ENCODE data around the gene BTRC. TPM values are rescaled to one million over a fixed set of nuclear protein-coding genes. Genes with fewer than 3 reads are reported as not detected.

The BTRC gene
- total RNA-seq: 10 to 100 TPM; 23.3 to 23.8 TPM
- 10 to 100 TPM in 1 of 3 donors, 1 to 10 TPM in 2; 7.9 to 11.0 (median 8.6) TPM for polyA plus RNA-seq
- total RNA-seq: 21.2 to 45.7 (median 33.2) reads per million in 6 experiments

DNA sequence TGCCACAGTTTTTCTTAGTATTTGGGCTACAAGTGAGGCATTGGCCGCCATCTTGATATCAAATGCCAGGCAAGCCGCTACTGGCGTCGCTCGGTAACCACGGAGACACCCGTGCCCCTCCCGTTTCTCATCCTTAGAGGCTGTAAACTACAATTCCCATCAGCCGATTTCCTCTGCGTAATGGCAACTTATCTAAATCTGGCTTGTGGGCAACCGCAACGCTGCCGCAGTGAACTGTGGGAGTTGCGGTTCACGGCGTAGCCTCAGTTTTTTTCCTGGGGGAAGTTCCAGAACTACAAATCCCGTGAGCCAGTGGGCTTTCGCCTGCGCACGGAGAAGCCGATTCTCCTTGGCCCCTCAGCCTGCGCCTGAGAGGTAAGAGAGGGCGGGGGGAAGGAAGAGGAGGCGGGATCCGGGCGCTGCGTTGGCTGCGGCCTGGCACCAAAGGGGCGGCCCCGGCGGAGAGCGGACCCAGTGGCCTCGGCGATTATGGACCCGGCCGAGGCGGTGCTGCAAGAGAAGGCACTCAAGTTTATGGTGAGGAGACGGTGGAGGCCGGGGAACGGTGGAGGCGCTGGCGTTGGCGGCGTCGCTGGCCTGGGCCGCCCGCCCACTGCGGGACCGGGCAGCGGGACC, at the start of gene BTRC:
Gene BTRC (plus strand): TSS at position 474 of the 636 bp plus-strand sequence. CDS start 16 bp downstream, at position 490.
- peak within 1 kb of the TSS; percentile 95 to 99 (median 98) for H3K27ac Mint-ChIP-seq
- POLR2A ChIA-PET: interaction anchor here (0.6 kb wide), 1 partner anchor 397 kb away, joined by 5 read pairs; no protein-coding TSS in a partner anchor
- H3K27me3 Mint-ChIP-seq: peaks cover 7 to 30% (median 14%) of the 10 kb centered on the region in 5 donors
- H3K36me3 Mint-ChIP-seq: peaks cover 0 to 8% (median 0%) of the 10 kb centered on the region in 3 donors
- H3K9me3 Mint-ChIP-seq: no peaks in the 10 kb centered on the region
- DNase-seq (peak; percentile 86 to 98 (median 97)), ATAC-seq (peak; percentile 93 to 96)
- peak within 1 kb of the TSS; percentile 94 to 100 (median 98) for H3K4me3 Mint-ChIP-seq
- peaks cover 20 to 43% (median 32%) of the 10 kb centered on the region in 4 donors for H3K4me1 Mint-ChIP-seq

DNA sequence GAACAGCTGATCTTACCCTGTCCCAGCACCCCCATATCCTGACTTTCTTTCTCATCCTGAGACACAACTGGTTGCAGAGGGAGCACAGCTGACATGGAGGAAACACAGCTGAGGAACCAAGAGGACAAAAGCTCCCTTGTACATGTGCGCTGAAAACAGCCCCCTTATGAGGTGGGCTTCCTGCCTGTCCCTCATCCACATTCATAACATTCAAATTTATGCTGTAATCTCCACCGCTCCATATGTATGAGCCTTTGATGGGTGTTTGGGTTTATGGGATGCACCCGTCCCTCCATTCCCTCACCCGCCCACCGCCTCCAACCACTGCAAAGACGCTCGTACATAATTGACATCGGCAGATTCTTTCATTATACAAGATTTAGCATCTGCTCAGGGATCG, 49.6 kb upstream of the BTRC start:
- POLR2A ChIA-PET: no interaction called here
- H3K4me1 Mint-ChIP-seq: no peaks in the 10 kb centered on the region
- no peak overlapping the region for H3K27ac Mint-ChIP-seq
- H3K27me3 Mint-ChIP-seq: peaks cover 20 to 72% (median 51%) of the 10 kb centered on the region in 5 donors
- no peaks in the 10 kb centered on the region for H3K9me3 Mint-ChIP-seq
- peaks cover 0 to 1% (median 0%) of the 10 kb centered on the region in 3 donors for H3K36me3 Mint-ChIP-seq
- no peak for DNase-seq
- no peak for ATAC-seq
- H3K4me3 Mint-ChIP-seq: no peak overlapping the region

- DNase-seq: no peak
- POLR2A ChIA-PET: no interaction called here
- Mint-ChIP-seq H3K4me3 (no peak overlapping the region), H3K9me3 (peaks cover 0 to 2% (median 0%) of the 10 kb centered on the region in 9 donors), H3K27me3 (peaks cover 21 to 75% (median 53%) of the 10 kb centered on the region in 5 donors), H3K36me3 (peaks cover 0 to 2% (median 1%) of the 10 kb centered on the region in 3 donors), H3K4me1 (peaks cover 1 to 3% (median 3%) of the 10 kb centered on the region in 4 donors), H3K27ac (no peak overlapping the region)
- no peak for ATAC-seq
Measured at GRCh38 chr10:101305320-101306241, 48.4 kb upstream of the BTRC start.

GRCh38 chr10:101308051-101308450, 45.9 kb upstream of the BTRC start:
- POLR2A ChIA-PET: no interaction called here
- H3K4me1 Mint-ChIP-seq: peaks cover 8 to 15% (median 11%) of the 10 kb centered on the region in 4 donors
- no peak for ATAC-seq
- H3K4me3 Mint-ChIP-seq: no peak overlapping the region
- no peak for DNase-seq
- peaks cover 31 to 85% (median 61%) of the 10 kb centered on the region in 5 donors for H3K27me3 Mint-ChIP-seq
- H3K9me3 Mint-ChIP-seq: peaks cover 0 to 3% (median 0%) of the 10 kb centered on the region in 9 donors
- no peak overlapping the region for H3K27ac Mint-ChIP-seq
- H3K36me3 Mint-ChIP-seq: peaks cover 0 to 4% (median 1%) of the 10 kb centered on the region in 3 donors

- DNase-seq: no peak
- H3K9me3 Mint-ChIP-seq: peaks cover 0 to 3% (median 0%) of the 10 kb centered on the region in 9 donors
- ATAC-seq: peak; percentile 54 to 74
- peaks cover 8 to 15% (median 11%) of the 10 kb centered on the region in 4 donors for H3K4me1 Mint-ChIP-seq
- peak overlapping the region; percentile 65 to 92 (median 83) for H3K4me3 Mint-ChIP-seq
- POLR2A ChIA-PET: interaction anchor here (0.7 kb wide), 1 partner anchor 19 kb away, joined by 4 read pairs; no protein-coding TSS in a partner anchor
- H3K36me3 Mint-ChIP-seq: peaks cover 0 to 4% (median 1%) of the 10 kb centered on the region in 3 donors
- H3K27me3 Mint-ChIP-seq: peaks cover 32 to 82% (median 54%) of the 10 kb centered on the region in 5 donors
- H3K27ac Mint-ChIP-seq: peak overlapping the region in 4 of 10 donors; percentile 14 to 79 (median 62)
Measured at GRCh38 chr10:101310529-101311184, 43.3 kb upstream of the BTRC start.

DNA sequence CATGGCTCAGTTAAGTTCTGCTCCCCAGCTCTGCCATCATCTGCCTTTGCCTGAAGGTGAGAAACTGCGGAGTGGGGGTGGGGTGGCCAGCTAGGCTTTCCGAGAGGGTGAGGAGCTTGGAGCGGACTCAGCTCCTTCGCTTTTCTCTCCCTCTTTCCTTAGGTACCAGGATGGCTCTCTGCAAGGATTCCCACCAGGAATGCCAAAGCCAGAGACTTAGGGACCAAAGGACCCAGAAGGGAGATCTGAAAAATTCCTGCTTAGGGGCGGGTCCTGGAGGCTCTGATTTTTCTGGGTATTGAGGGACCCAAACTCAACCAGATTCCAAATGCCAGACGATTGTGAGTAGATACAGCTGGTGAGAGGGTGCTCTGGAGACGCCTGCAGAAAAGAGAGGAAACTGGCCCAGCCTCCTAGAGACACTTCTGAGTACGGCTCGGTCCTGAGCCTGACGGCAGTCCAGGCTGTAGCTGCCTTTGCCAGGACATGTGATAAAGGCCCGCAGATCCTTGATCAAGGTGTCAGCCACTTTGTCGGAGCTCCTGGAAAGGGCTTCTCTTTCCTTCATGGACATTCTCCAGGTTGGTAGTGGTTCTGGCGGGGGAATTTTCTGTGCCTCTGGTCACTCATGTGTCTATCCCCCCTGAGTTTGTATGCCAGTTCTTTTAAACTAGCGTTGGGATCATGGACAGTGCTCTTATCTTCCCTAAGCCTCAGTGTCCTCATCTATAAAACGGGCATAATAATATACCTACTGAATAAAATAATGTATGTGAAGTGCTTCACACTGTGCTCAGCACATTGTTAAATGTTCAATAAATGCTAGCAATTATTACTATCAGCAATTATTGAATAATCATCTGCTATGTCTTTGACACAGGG, 42.5 kb upstream of the BTRC start:
- DNase-seq: no peak
- peak; percentile 25 to 56 for ATAC-seq
- Mint-ChIP-seq H3K9me3 (peaks cover 0 to 3% (median 0%) of the 10 kb centered on the region in 9 donors), H3K27ac (no peak overlapping the region), H3K4me3 (peak overlapping the region; percentile 65 to 92 (median 83)), H3K27me3 (peaks cover 31 to 77% (median 54%) of the 10 kb centered on the region in 5 donors), H3K36me3 (peaks cover 0 to 4% (median 1%) of the 10 kb centered on the region in 3 donors), H3K4me1 (peaks cover 8 to 15% (median 11%) of the 10 kb centered on the region in 4 donors)
- POLR2A ChIA-PET: no interaction called here

GRCh38 chr10:101319241-101319915, 34.6 kb upstream of the BTRC start:
- H3K27me3 Mint-ChIP-seq: peaks cover 5 to 25% (median 19%) of the 10 kb centered on the region in 5 donors
- ATAC-seq: no peak
- POLR2A ChIA-PET: no interaction called here

DNA sequence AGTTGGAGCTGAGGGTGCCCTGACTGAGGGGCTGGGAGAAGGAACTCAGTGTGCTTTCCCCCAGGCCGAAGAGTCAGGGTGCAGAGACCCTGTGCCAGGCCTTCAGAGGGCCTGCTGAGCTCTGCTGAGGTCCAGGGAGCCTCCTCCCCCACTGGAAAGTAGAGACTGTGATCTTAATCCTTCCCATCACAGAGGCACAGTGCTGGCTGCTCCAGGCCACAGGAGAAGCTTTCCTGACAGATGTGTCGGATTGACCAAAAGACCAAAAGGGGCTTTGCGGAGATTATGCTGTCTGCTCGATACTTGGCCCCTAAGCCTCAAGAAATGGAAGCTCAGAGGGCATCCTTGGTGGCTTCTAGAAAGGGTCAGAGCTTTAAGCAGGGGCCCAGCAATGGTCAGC, 32.9 kb upstream of the BTRC start:
- Mint-ChIP-seq H3K4me1 (no peaks in the 10 kb centered on the region), H3K9me3 (no peaks in the 10 kb centered on the region), H3K36me3 (no peaks in the 10 kb centered on the region)

More at GRCh38 chr10:101319241-101319915, 34.6 kb upstream of the BTRC start:
- Mint-ChIP-seq H3K27ac (no peak overlapping the region), H3K4me3 (no peak overlapping the region), H3K4me1 (no peaks in the 10 kb centered on the region), H3K36me3 (no peaks in the 10 kb centered on the region), H3K9me3 (no peaks in the 10 kb centered on the region)
- DNase-seq: no peak

DNA sequence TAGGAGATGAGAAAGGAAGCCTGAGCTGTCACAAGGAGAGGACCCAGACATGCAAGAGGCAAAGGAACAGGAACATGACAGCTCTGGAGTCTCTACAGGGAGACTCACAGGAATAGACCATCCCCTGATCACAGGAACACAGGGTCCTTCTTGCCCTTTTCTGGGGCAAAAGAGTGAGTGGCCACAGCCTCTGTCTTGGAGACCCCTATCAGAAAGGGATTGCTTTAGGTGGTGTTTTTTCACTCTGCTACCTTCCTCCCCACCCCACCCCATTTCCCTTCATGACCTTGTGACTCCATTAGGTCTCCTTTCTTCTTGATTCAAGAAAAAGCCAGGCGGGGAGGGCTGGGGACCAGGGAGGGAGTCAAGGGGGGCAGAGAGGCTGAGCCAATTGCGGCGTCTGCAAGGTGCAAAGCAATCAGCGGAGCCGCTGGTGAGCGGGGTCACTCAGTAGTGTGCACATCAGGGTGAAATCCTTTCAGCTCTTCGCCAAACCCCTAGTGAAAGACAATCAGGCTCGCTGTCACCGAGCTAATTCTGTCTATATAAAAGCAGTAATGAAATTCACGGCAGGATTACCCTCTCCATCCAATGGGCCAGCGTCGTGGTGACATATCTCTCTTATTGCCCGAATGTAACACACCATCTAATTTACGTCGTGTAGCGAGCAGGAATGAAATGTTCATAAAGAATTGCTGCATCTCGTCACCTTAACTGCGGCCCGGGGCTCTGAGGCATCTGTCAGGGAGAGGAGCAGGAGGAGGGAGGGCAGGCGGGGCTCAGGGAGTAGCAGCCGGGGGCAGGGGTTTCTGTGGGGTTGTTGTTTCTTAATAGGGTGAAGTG, 31.5 kb upstream of the BTRC start:
- POLR2A ChIA-PET: no interaction called here
- H3K36me3 Mint-ChIP-seq: no peaks in the 10 kb centered on the region
- ATAC-seq (no peak), DNase-seq (no peak)
- H3K27ac Mint-ChIP-seq: peak overlapping the region in 1 of 10 donors; percentile 3
- peaks cover 13 to 29% (median 23%) of the 10 kb centered on the region in 5 donors for H3K27me3 Mint-ChIP-seq
- H3K4me3 Mint-ChIP-seq: no peak overlapping the region
- H3K4me1 Mint-ChIP-seq: no peaks in the 10 kb centered on the region
- H3K9me3 Mint-ChIP-seq: peaks cover 0 to 6% (median 0%) of the 10 kb centered on the region in 9 donors

More for the DNA sequence above, 32.9 kb upstream of the BTRC start:
- Mint-ChIP-seq H3K27ac (peak overlapping the region in 2 of 10 donors; percentile 67 to 74), H3K27me3 (peaks cover 13 to 24% (median 19%) of the 10 kb centered on the region in 5 donors), H3K4me3 (no peak overlapping the region)
- DNase-seq (no peak), ATAC-seq (no peak)
- POLR2A ChIA-PET: no interaction called here

DNA sequence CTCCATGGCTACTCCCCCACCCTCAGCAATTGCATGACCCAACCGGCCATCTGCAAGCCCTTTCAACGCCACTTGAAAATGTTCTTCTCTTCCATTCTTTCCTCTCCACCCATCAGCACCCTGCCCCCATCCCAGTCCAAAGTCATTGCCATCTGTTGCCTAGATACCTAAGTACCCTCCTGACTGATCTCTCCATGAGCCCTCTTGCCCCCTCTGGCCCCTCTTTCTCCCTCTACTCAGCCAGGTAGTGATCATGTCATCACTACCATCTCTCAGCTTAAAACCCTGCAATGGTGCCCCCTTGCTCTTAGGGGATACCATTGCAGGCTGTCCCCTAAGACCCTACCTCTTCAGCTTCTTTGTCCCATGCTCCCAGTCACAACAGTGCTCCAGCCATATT, 30.5 kb upstream of the BTRC start:
- H3K27ac Mint-ChIP-seq: no peak overlapping the region
- DNase-seq (no peak), ATAC-seq (no peak)
- no peaks in the 10 kb centered on the region for H3K4me1 Mint-ChIP-seq
- no peak overlapping the region for H3K4me3 Mint-ChIP-seq
- peaks cover 13 to 29% (median 23%) of the 10 kb centered on the region in 5 donors for H3K27me3 Mint-ChIP-seq
- H3K9me3 Mint-ChIP-seq: peaks cover 0 to 6% (median 0%) of the 10 kb centered on the region in 9 donors
- POLR2A ChIA-PET: no interaction called here
- no peaks in the 10 kb centered on the region for H3K36me3 Mint-ChIP-seq

Measured in naive thymus-derived CD8-positive, alpha-beta T cell (primary cell).